GM21737 (cell line): Measurements from ENCODE around the gene IGHMBP2.
"Not testable (repeated sequence)": the region's sequence is repeated elsewhere in the genome, so short reads cannot be mapped to it uniquely, and the experiment has no call there.

Experiments
- ATAC-seq: cut with Tn5 transposase; IDR thresholded peaks from one replicate; pipeline ENCODE4 v1.9.1; 2021; ENCODE audit warnings: mild to moderate bottlenecking, moderate library complexity; ENCODE audit not compliant: unreplicated experiment

The IGHMBP2 gene

DNA sequence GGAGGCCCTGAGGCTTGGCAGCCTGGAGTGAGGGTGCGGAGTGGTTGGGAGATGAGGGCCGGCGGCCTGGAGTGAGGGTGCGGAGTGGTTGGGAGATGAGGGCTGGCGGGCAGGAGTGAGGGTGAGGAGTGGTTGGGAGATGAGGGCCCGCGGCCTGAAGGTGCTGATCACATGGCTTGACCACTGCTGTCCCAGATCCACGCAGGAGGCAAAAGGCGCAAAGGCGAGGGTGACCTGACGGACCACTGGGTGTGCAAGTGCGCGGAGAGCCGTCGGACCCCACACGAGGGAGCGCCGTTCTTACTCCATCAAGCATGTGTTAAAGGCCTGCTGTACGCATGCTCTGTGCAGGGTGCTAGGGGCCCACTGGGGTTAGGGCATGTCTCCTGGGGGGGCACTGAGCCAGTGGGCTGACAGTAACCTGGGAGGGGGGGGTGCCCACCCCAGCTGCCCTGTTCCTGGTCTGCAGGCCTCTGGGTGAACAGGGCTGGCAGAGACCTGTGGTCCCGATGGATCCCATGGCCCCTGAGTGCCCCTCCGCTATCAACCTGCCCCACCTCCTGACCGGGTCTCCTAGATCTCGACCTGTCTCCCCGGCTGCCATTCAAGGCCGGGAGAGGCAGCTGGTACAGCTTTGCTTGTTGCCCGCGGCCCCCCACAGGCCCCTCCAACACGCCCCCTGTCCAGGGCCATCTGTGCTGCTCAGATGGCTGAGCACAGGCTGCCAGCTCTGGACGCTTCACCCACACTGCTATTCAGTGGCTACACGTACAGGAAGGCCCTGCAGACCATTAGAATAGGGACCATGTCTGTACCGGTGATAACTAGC, 56.0 kb downstream of the IGHMBP2 start:
- ATAC-seq: no peak

DNA sequence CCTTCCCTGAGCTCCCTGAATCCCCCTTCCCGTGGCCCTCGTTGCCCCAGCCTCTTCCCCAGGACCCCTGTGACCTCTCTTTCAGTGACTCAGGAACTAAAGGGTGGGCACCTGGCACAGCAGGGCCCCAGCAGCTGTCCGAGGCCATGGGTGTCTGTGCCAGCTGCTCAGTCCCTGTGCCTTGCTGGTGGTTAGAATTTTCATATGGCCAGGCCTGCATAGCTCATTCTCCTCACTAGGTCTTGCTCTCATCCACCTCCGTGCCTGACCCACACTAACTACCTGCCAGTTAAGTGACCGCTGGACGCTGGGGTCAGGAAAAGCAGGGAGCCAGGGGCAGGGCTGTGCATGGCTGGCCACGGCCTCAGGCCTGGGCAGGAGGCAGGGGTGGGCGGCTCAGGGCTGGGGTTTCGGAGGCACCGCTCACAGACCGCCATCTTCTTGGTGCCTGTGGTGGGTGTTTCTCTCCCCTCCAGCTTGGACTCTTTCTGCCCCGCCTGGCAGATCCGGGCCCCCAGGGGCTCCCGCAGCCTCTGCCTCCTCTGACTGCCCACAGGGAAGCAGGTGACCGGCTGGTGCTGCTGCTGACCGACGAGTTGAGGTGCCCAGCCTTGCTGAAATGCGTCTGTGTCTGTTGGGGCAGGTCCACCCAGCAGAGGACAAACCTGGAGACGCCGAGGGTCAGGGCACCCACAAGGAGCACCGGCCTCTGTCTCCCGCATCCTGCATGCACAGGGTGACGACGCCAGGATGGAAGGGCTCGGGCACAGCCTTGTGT, 56.8 kb downstream of the IGHMBP2 start:
- ATAC-seq: no peak

DNA sequence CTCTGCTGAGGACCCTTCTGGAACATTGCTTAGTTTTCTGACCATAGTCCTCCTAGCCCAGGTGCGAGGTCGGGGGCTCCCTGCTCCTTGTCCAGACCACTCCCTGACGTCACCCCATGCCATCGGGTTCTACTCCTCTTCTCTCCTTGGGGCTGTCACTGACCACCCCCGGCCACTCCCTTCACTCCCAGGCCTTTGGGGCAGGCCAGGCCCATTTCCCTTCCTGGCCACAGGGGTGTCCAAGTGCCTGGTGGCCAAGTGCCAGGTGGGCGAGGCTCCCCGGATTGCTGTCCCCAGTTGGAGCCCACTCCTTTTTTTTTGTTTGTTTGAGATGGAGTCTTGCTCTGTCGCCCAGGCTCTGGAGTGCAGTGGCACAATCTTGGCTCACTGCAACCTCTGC, 57.6 kb downstream of the IGHMBP2 start:
- no peak for ATAC-seq

DNA sequence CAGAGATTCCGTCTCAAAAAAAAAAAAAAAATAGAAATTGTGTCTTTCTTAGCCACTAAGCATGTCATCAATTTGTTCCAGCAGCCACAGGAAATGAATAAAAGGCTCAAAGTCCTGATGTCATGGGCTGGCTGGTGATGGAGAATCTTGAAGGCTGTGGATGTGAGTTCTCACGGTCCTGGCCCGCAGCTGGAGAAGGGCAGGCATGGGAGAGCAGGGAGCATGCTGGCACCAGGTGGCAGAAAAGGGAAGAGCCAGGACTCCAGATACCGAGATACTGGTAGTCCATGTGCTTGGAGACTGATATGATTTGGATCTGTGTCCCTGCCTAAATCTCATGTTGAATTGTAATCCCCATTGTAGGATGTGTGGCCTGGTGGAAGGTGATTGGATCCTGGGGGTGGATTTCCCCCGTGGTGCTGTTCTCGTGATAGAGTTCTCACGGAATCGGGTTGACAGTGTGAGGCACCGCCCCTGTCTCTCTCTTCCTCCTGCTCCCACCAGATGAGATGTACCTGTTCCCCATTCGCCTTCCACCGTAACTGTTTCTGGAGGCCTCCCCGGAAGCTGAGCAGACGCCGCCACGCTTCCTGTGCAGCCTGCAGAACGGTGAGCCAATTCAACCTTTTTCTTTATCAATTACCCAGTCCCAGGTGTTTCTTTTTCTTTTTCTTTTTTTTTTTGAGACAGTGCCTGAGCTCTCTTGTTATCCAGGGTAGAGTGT, 59.0 kb downstream of the IGHMBP2 start:
- ATAC-seq: no peak

DNA sequence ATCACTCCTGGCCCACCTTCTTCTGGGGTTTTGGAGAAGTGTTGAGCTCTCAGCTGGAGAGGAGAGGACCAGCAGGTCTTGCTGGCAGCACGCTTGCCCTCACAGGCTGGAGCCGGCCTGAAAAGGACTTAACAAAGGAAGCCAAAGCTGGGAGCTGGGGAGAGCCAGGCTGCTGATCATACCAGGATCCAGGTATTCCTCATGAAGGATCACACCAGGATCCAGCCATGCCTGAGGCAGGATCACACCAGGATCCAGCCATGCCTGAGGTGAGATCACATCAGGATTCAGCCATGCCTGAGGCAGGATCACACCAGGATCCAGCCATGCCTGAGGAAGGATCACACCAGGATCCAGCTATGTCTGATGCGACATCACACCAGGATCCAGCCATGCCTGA, 60.1 kb downstream of the IGHMBP2 start:
- no peak for ATAC-seq

DNA sequence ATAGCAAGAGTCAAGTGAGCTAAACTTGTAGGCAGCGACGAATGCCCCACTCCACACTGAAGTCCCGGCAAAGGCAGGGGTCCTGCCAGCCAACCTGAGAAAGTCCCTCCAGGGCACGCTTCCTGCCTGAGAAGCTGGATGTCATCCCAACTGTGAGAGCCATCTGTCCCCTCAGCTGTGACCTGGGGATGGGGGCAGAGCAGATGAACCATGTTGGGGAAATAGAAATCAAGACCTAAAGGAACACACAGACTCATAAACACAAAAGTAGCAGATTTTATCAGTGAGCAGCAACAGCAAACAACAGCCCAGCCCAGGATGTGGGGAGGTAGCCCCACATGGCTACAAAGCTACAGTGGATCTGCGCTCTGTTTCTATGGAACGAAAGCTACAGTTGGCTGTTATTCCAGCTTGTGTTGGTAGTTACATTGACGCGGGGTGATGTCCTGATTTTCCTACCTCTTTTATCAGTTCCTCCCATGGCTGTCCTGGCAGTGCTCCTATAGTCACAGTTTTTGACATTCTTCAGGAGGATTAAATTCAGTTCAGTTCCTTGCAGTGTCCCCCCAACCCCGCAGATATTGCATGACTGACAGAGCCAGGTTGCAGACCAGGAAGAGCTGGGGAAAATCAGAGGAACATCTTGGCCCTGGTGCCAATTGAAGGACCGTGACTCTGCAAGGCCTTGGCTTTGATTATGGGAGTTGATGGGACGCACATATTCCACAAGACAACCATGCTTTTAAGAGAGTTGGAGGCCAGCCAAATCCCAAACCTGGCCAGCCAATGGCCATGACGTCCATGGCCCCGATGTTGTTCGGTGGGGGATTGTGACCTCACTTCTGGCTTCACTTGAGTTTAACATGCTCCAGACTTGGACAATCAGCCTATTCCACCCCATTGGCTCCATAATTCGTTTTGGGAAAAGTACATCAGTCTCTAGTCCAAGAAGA, 62.5 kb downstream of the IGHMBP2 start:
- ATAC-seq: no peak

DNA sequence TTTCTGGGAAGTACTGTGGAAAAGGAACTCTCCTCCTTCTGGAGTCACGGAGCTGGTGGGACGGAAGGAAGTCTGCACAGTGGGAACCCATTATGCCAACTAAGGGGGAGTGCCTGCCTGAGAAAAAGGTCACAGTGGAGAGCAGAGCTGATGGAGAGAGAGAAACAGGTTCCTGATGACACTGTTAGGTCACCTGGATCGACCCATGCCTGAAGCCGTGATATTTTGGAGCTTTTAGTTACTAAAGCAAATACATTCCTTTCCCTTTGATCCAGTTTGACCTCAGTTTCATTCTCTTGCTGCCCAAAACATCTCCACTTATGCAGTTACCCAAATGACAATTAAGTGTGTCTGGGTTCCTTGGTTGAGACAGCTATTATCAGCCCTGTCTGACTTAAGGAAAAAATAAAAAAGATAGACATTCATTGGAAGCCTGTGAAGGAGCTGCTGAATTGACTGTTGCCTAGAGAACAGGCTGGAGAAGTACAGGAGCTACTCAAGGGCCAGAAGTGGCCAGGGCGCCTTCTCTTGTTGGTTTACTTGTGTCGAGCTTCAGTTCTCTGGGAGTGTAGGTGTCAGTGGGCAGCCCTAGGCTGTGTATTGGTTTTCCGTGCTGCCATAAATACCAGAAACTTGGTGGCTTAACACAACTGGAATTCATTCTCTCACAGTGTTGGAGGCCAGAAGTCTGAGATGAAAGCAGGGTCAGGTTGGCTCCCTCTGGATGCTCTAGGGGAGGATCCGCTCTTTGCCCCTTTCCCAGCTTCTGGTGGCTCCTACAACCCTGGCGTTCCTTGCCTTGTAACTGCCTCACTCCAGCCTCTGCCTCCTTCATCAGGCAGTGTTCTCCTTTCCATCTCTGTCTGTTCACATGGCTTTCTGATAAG, 63.4 kb downstream of the IGHMBP2 start:
- ATAC-seq: no peak

DNA sequence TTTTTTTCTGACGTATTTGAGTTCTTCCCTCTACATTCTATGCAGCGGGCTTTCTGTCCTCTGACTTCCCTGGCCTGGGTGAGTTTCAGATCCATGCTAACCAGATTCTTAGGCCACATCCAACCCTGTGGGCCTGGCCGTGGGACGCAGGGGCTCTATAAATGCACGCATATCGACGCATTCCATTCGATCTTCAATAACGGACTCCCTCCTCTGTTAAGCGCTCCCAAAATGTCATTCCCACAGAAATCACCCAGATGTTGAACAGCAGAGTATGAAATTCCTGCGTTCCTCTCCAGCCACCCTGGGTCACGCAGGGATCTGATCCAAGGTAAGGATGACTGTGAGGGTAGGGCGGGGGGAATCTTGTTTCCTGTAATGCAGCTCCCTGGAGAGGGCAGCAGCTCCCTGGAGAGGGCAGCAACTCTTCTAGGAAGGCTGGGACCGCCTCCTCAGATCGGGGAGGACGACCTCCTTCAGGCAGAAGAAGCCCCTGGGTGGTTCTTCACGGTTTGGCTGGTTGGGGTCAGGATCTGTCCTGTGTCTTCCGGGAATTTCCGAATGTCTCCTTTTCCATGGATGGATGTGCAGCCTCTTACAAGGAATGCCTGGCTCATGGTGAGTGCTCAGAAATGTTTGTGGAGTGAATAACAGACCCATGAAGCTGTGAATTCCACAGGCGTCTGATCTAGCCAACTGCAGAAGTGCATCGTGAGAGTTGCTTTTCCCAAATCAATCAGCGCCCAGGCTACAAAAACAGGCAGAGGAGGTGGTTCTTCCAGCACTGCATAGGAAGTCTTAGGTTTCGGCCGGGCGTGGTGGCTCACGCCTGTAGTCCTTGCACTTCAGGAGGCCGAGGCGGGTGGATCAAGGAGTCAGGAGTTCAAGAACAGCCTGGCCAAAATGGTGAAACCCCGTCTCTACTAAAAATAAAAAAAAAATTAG, 64.9 kb downstream of the IGHMBP2 start:
- no peak for ATAC-seq

DNA sequence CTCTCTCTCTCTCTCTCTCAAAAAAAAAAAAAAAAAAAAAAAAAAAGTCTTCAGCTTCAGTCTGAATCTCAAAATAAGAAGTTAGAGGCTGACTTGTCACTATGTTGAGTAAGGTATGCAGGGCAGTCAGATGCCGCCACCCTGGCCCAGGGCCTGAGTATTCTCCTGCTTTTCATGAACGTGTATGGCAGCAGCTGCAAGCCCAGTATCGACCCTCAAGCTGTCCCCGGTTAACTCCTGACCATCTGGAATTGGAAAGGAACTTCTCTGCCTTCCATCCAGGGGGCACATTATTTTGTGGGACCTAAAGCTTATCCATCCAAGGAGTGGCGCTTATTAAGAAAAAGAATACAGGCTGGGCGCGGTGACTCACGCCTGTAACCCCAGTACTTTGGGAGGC, 65.7 kb downstream of the IGHMBP2 start:
- no peak for ATAC-seq

DNA sequence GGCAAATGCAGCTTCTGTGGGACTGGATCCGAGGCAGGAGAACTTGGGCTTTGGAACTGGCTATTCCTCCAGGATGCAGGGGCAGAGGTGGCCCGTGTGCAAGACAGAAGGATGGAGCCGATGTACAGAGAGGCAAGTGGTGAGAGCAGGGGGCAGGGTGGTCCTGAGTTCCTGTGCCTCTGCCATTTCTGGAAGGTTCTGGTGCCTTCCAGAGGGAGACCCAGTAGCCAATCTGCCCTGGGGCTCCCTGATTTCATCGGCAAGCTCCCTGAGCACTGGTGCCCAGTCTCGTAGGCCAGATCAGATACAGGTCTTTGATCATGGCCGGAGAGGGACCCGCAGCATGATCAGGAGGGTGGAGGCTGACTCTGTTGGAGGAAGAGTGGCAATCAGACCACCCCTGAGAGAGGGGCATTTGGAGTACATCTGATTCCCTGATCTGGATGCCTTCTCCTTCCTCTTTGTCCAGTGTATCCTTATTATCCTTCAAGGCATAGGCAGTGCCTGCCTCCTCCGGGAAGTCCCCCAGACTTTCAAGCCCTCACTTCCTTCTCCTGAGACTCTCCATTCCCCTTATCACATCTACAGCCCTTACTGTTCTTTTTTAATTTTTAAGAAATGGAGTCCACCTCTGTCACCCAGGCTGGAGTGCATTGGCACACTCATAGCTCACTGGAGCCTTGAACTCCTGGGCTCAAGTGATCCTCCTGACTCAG, 67.4 kb downstream of the IGHMBP2 start:
- no peak for ATAC-seq

DNA sequence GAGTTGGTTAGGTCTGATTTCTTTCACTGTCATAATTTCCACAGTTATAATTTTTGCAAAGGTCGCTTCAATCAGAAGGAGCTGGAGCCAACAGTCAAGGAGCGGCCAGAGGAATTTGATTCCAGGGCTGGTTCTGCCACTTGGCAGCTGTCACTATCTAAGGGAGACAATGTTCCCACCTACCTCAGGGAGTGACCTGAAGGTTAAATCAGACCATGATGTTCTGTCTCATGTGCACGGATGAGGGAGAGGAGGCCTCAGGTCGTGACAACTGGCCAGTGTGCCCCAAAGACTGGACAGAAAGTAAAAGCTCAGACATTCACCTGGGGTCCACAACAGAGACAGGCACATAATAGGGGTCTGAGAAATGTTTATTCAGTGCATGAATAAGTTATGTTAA, 69.5 kb downstream of the IGHMBP2 start:
- ATAC-seq: no peak

DNA sequence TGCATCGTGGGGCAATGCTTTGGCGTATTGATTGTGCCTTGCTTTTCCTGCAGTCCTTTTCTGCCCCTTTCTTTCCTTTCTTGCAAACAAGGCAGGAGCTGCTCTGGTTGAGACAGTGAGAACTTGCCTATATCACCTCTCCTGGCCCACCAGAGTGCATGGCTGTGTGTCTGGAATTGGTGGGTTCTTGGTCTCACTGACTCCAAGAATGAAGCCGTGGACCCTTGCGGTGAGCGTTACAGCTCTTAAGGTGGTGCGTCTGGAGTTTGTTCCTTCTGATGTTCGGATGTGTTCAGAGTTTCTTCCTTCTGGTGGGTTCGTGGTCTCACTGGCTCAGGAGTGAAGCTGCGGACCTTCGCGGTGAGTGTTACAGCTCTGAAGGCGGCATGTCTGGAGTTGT, 70.0 kb downstream of the IGHMBP2 start:
- not testable (repeated sequence) for ATAC-seq

DNA sequence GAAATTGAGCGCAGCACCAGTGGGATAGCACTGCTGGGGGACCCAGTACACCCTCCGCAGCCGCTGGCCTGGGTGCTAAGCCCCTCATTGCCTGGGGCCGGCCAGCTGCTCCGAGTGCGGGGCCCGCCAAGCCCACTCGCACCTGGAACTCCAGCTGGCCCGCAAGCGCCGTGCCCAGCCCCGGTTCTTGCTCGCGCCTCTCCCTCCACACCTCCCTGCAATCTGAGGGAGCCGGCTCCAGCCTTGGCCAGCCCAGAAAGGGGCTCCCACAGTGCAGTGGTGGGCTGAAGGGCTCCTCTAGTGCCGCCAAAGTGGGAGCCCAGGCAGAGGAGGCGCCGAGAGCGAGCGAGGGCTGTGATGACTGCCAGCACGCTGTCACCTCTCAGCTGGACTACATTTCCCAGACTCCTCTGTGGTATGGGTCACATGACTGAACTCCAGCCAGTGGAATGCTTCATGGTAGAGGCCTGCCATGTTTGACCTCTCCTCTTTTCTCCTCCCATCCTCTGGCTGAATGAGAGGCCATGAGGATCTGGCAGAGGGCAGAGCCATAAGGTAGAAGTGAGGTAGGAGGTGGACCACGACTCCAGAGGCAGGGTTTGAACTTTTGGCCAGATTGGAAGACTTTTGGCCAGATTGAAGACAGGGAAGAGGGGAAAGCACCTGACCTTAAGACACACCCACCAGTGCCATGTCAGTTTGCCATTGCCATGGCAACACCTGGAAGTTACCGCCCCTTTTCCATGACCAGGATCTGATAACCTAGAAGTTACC, 70.9 kb downstream of the IGHMBP2 start:
- no peak for ATAC-seq

DNA sequence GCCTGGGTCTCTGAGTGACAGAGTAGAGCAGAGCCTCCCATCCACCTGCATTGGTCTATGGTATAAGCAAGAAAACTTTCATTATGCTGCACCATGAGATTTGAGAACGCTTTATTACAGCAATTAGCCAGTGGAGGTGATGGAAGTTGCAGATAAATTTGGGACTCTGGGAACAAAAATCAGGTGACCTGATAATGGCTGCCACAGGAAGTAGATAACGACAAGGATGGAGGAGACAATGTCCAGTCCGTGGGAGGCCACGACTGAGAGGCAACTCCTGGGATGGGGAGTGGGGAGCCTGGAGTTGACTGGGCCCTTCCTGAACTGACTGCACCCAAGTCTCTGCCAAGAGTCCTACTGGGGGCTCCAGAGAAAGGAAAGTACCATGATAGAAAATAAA, 72.4 kb downstream of the IGHMBP2 start:
- ATAC-seq: no peak

DNA sequence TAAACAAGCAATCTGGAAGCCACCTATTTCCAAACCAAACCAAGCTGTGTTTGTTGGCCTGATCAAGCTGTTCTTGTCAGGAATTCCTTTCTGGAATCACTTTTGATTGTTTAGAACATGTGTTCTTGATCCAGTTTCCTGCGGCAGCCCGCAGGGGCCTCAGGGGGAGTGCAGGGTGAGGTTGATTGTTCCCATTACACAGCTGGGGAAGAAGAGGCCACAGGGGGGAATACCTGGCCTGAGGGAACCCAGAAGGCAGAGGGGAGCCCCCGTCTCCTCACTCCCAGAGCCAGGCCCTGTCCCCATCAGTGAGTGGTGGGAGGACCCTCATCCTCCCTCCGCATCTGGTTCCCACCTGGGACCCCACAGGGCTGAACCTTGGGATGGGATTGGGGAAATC, 72.9 kb downstream of the IGHMBP2 start:
- no peak for ATAC-seq

DNA sequence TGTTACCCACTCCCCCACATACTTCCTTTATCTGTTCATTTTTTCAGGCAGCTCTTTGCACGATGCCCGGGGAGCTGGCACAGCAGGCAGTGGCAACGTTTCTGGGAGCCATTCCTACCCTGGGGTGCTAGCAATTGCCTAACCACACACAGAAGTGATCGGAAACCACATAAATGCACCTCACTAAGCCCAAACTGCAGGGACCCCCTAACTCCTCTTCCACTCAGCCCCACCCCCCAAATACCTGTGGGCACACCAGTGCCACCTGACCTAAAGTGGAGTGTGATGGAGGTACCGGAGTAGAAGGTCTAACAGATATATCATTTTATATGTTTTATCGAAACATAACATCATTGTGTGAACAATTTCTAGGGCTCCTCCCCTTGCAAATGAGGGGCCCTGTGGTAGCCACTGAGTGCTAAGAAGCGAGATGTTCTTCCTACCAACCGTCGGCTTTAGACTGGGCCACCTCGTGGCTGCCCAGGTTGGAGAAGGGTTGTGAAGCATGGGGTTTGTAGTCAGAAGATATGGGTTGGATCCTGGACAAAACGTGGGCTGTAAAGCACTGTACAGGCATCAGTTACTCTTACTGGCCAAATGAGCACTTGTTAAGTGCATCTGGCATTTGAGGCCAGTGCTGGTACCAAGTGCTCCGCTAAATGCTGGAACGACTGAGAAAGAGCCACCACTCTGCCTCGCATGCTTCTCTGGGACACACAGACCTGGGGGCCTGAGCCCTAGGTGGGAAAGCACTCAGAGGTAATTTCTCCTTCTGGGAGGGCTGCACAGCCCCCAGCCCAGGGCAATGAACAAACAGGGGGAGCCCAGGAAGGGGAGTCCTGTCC, 74.3 kb downstream of the IGHMBP2 start:
- ATAC-seq: no peak
